Vagina (tissue), 2 donors: Measurements from ENCODE around the gene PNPLA8.

Source experiments
- POLR2A ChIP-seq, 2 donors: fragments of 450-650 bp; IDR thresholded peaks; one replicate each; pipeline ENCODE4 v1.6.1; 2017; ENCODE audit warnings: antibody characterized with exemption in 2 of 2, mild to moderate bottlenecking in 2 of 2, moderate library complexity in 2 of 2
- POLR2AphosphoS5 ChIP-seq, 2 donors: sonication (generic); formaldehyde crosslinking; IDR thresholded peaks; one replicate each; pipeline ENCODE4 v1.9.0; 2017; ENCODE audit warnings: antibody characterized with exemption in 2 of 2, mild to moderate bottlenecking in 2 of 2, low read depth in 1 of 2; ENCODE audit not compliant: insufficient read depth in 1 of 2
- TF ChIP-seq, protein P1 (sequence below), 3 experiments: fragments of 450-650 bp in 2 of 3; fragments of 200-600 bp in 1 of 3; sonication (generic) in 1 of 3; IDR thresholded peaks; one replicate each; pipeline ENCODE4 v1.5.1; 2017 to 2019; ENCODE audit warnings: antibody characterized with exemption in 3 of 3, mild to moderate bottlenecking in 2 of 3, moderate library complexity in 2 of 3

DNA sequence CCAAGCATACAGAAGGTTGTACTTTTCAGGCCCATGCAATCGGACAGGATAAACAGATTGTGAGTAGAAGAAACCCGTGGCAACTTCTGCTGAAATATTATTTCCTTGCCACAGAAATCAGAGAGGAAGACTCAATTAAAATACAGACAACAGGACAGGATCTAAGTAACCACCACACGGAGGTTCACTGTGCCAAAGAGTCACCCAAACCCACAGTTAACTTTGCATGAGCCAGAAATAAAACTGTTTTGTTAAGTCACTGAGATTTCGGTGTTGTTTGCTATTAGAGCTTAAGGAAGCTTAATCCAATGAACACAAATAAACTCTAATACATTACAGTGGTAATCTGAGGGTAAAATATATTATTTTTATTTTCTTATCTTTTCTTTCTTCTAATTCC lies 14.0 kb downstream of the PNPLA8 start:
- TF ChIP-seq, protein P1, sequence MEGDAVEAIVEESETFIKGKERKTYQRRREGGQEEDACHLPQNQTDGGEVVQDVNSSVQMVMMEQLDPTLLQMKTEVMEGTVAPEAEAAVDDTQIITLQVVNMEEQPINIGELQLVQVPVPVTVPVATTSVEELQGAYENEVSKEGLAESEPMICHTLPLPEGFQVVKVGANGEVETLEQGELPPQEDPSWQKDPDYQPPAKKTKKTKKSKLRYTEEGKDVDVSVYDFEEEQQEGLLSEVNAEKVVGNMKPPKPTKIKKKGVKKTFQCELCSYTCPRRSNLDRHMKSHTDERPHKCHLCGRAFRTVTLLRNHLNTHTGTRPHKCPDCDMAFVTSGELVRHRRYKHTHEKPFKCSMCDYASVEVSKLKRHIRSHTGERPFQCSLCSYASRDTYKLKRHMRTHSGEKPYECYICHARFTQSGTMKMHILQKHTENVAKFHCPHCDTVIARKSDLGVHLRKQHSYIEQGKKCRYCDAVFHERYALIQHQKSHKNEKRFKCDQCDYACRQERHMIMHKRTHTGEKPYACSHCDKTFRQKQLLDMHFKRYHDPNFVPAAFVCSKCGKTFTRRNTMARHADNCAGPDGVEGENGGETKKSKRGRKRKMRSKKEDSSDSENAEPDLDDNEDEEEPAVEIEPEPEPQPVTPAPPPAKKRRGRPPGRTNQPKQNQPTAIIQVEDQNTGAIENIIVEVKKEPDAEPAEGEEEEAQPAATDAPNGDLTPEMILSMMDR (IDR thresholded peaks at IDR 0.05) = no peak
- no peak for TF ChIP-seq POLR2AphosphoS5 (IDR thresholded peaks at IDR 0.05; ENCODE audit: insufficient read depth in 1 of 2, low read depth in 1 of 2)
- TF ChIP-seq POLR2A (IDR thresholded peaks at IDR 0.05) = no peak
